Body of pancreas (tissue), 4 donors: Measurements from ENCODE around the gene SAMD14.

Source experiments
- POLR2A ChIP-seq, 3 donors: fragments of 450-650 bp; IDR thresholded peaks; one replicate each; pipeline ENCODE4 v1.6.1; 2016; ENCODE audit warnings: antibody characterized with exemption in 3 of 3, mild to moderate bottlenecking in 2 of 3
- TF ChIP-seq, protein P1 (sequence below), 7 experiments: fragments of 450-650 bp in 4 of 7; fragments of 200-600 bp in 3 of 7; sonication (generic) in 3 of 7; IDR thresholded peaks; one replicate each; pipeline ENCODE4 v1.5.1; 2016 to 2019; ENCODE audit warnings: antibody characterized with exemption in 7 of 7

DNA sequence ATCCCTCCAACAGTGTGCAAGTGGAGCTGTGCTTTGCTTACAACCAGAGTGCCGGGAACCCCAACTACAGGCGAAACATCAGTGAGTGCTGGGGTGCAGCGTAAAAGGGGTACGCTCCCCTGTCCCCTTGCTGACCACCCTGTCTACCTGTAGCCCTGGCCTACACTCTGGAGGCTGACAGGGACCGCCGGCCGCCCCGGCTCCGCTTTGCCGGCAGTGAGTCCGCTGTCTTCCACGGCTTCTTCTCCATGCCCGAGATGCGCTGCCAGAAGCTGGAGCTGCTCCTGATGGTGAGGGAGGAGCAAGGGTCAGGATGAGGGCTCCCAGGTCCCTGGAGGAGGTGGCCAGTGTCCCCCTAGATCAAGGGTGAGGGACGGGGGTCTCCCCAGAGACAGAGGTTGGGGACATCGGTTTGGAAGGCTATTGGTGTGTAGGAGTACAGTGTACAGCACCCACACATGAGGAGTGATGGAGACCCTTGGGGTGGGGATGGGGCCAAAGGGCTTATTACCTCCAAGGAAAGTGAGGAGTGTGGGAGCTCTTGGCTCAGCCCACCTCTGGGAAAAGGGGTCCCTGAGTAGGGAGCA is 54.4 kb downstream of the SAMD14 start:
- no peak for TF ChIP-seq POLR2A (IDR thresholded peaks at IDR 0.05)
- TF ChIP-seq, protein P1, sequence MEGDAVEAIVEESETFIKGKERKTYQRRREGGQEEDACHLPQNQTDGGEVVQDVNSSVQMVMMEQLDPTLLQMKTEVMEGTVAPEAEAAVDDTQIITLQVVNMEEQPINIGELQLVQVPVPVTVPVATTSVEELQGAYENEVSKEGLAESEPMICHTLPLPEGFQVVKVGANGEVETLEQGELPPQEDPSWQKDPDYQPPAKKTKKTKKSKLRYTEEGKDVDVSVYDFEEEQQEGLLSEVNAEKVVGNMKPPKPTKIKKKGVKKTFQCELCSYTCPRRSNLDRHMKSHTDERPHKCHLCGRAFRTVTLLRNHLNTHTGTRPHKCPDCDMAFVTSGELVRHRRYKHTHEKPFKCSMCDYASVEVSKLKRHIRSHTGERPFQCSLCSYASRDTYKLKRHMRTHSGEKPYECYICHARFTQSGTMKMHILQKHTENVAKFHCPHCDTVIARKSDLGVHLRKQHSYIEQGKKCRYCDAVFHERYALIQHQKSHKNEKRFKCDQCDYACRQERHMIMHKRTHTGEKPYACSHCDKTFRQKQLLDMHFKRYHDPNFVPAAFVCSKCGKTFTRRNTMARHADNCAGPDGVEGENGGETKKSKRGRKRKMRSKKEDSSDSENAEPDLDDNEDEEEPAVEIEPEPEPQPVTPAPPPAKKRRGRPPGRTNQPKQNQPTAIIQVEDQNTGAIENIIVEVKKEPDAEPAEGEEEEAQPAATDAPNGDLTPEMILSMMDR (IDR thresholded peaks at IDR 0.05) = no peak
